ENCODE results near the gene SMIM24. TPM values are rescaled to one million over a fixed set of nuclear protein-coding genes. Genes with fewer than 3 reads are reported as not detected.

The SMIM24 gene
- not detected in 2 replicates for total RNA-seq

GRCh38 chr19:3480383-3481091 lies at the start of gene SMIM24:
TSS of gene SMIM24 (minus strand) at chr19:3480525. CDS start at chr19:3480463, 62 bp downstream.

DNA sequence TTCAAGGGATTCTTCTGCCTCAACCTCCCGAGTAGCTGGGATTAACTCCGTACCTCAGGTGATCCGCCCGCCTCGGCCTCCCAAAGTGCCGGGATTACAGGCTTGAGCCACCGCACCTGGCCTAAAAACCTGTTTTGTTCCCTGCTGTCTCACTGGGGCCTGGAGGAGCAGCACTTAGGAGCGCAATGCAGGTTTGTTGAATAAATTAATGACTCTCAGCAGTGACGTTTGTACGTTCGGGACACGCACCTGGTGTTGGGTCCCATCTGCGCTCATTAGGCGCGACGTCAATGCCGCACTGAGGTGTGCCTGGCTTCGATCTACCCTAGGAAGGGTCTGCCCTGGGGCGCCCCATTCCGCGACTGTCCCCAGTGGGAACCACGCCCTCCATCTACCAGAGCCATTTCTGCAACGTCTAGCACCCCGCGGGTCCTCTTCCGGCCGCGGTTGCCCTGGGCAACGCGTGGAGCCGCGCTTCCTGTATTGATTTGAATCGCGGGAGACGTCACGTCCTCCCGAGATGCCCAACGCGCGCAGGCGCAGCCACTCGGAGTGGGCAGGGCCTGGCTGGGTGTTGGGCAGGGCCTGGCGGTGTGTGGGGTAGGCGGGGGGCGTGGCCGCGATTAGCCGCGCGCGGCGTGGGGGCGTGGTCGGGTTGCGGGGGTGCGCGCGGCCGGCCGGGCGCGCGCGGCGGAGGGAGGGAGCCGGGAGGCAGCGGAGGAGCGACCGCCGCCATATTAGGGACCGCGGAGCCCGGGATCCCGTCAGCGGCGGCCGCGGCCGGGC lies 25.5 kb upstream of the SMIM24 start, which contains the start of gene FZR1:
TSS of gene FZR1 (plus strand) at position 714 of the 786 bp plus-strand sequence. CDS start 16,679 bp downstream, outside the sequence.

GRCh38 chr19:3500429-3501101 lies 20.2 kb upstream of the SMIM24 start, which contains the start of gene DOHH:
TSS of gene DOHH (minus strand) at chr19:3500674. CDS start at chr19:3496814, 3,860 bp downstream.

DNA sequence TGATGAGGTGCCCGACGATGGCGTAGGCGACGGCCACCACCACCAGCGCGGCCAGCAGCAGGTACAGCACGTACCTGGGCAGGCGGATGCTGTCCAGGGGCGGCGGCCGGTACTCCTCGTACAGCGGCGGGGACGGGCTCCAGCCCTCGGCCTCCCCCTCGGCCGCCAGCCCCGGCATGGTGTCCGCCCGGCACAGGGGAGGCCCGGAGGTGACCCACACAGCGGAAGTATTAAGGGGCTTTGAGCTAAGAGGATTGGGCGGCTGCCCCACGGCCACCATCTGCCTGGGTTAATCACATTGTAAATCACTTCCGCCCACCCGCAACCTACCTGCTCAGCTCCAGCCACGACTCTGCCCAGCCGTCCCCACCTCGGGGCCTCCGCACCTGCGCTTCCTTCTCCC lies 2.9 kb upstream of the SMIM24 start, which contains the start of gene SMIM44:
TSS of gene SMIM44 (minus strand) at position 216 of the 403 bp plus-strand sequence. CDS start at position 178, 38 bp downstream.

Other genes starting within 250 kb of the SMIM24 start
- gene NFIC, start 113.9 kb downstream of the SMIM24 start, total RNA-seq, result 36.7 and 41.2 TPM in 2 replicates
- not detected in 2 replicates for gene SMIM44, start 2.9 kb upstream of the SMIM24 start, total RNA-seq
- 12.2 and 14.1 TPM in 2 replicates for gene DOHH, start 20.1 kb upstream of the SMIM24 start, total RNA-seq
- 40.4 and 44.7 TPM in 2 replicates for gene FZR1, start 25.8 kb upstream of the SMIM24 start, total RNA-seq
- gene TEKTIP1, start 58.6 kb upstream of the SMIM24 start, total RNA-seq, result not detected in 2 replicates
- gene MFSD12, start 77.1 kb upstream of the SMIM24 start, total RNA-seq, result 70.3 and 77.4 TPM in 2 replicates
- 169 and 170 TPM in 2 replicates for gene HMG20B, start 92.4 kb upstream of the SMIM24 start, total RNA-seq
- 0.15 and 0.17 TPM in 2 replicates for gene GIPC3, start 105.0 kb upstream of the SMIM24 start, total RNA-seq
- gene TBXA2R, start 126.3 kb upstream of the SMIM24 start, total RNA-seq, result 1.8 and 3.4 TPM in 2 replicates
- gene CACTIN, start 146.3 kb upstream of the SMIM24 start, total RNA-seq, result 36.3 and 38.5 TPM in 2 replicates
- 18.8 and 21.1 TPM in 2 replicates for gene PIP5K1C, start 219.9 kb upstream of the SMIM24 start, total RNA-seq
- gene TJP3, start 227.9 kb upstream of the SMIM24 start, total RNA-seq, result not detected in 2 replicates